Gastroesophageal sphincter (tissue), 4 donors: Measurements from ENCODE around the gene CCM2L. TPM values are rescaled to one million over a fixed set of nuclear protein-coding genes. Genes with fewer than 3 reads are reported as not detected.

Experiments used
- ATAC-seq: fragments of 150-250 bp; one replicate; pipeline ENCODE4 v1.9.1; 2016; ENCODE audit warnings: mild to moderate bottlenecking, moderate library complexity
- H3K27ac ChIP-seq, 4 donors: fragments of 200-600 bp; sonication (generic) in 3 of 4; 1 replicate in 3 of 4; 2 replicates in 1 of 4; pipeline ENCODE4 v1.5.1; 2016 to 2019
- H3K27me3 ChIP-seq: fragments of 200-600 bp; sonication (generic); one replicate; pipeline ENCODE4 v1.5.1; 2019
- H3K36me3 ChIP-seq, 2 donors: fragments of 200-600 bp; sonication (generic); one replicate each; pipeline ENCODE4 v1.5.1; 2019; ENCODE audit warnings: control low read depth in 1 of 2
- H3K4me1 ChIP-seq, 3 donors: fragments of 200-600 bp; sonication (generic); 1 replicate in 2 of 3; 2 replicates in 1 of 3; pipeline ENCODE4 v1.5.1; 2016 to 2019; ENCODE audit warnings: control low read depth in 2 of 3
- H3K4me3 ChIP-seq, 2 donors: fragments of 200-600 bp; sonication (generic); one replicate each; pipeline ENCODE4 v1.5.1; 2019; ENCODE audit warnings: mild to moderate bottlenecking in 1 of 2, moderate library complexity in 1 of 2
- H3K9me3 ChIP-seq, 3 donors: fragments of 200-600 bp; sonication (generic); one replicate each; pipeline ENCODE4 v1.5.1; 2017 to 2019; ENCODE audit warnings: control low read depth in 2 of 3
- CTCF ChIP-seq, 4 experiments: fragments of 200-600 bp in 2 of 4; fragments of 450-650 bp in 2 of 4; sonication (generic) in 1 of 4; IDR thresholded peaks; one replicate each; pipeline ENCODE4 v1.5.1; 2017 to 2019; ENCODE audit warnings: antibody characterized with exemption in 4 of 4, mild to moderate bottlenecking in 2 of 4, moderate library complexity in 2 of 4
- EP300 ChIP-seq: sonication (generic); formaldehyde crosslinking; IDR thresholded peaks from one replicate; pipeline ENCODE4 v1.6.1; 2017; ENCODE audit warnings: antibody characterized with exemption, mild to moderate bottlenecking
- POLR2A ChIP-seq, 2 donors: fragments of 450-650 bp; IDR thresholded peaks; one replicate each; pipeline ENCODE4 v1.6.1; 2017; ENCODE audit warnings: antibody characterized with exemption in 2 of 2, mild to moderate bottlenecking in 2 of 2, moderate library complexity in 1 of 2
- POLR2AphosphoS5 ChIP-seq: sonication (generic); formaldehyde crosslinking; IDR thresholded peaks from one replicate; pipeline ENCODE4 v1.6.1; 2017; ENCODE audit warnings: antibody characterized with exemption
- WGBS, 2 donors: methylation state at CpG; one replicate each; pipeline ENCODE4 v1.1.5; 2018; ENCODE audit warnings: low coverage in 1 of 2; 5-methylcytosine and 5-hydroxymethylcytosine counted together
- total RNA-seq, 4 donors: library from RNA; depleted of rRNA; stranded (reverse); fragments of >200 nt; gene quantifications; one replicate each; pipeline ENCODE4 v1.1.0, GENCODE V29; 2016

Gene CCM2L
- total RNA-seq, 4 donors from 2014 or later = 3.0 to 9.3 (median 5.6) TPM

GRCh38 chr20:32063695-32064094 lies 53.5 kb downstream of the CCM2L start:
- H3K9me3 ChIP-seq = no peaks in the 10 kb centered on the region
- H3K27ac ChIP-seq = no peak overlapping the region
- no peak overlapping the region for H3K4me3 ChIP-seq
- no peak for ATAC-seq
- TF ChIP-seq CTCF (IDR thresholded peaks at IDR 0.05) (no peak), POLR2A (IDR thresholded peaks at IDR 0.05) (no peak), POLR2AphosphoS5 (no peak), EP300 (no peak)
- H3K27me3 ChIP-seq = peaks cover 56% of the 10 kb centered on the region
- no peaks in the 10 kb centered on the region for H3K4me1 ChIP-seq
- no peaks in the 10 kb centered on the region for H3K36me3 ChIP-seq
- WGBS, 2 donors = 14 to 77% methylated on average over 2 to 4 of the region's 4 CpGs

GRCh38 chr20:32064667-32065066 lies 54.4 kb downstream of the CCM2L start:
- Histone ChIP-seq H3K27me3 (peaks cover 50% of the 10 kb centered on the region), H3K27ac (no peak overlapping the region), H3K36me3 (no peaks in the 10 kb centered on the region), H3K4me1 (no peaks in the 10 kb centered on the region), H3K9me3 (no peaks in the 10 kb centered on the region), H3K4me3 (no peak overlapping the region)
- WGBS, 2 donors = 30 to 83% methylated on average over 3 to 5 of the region's 7 CpGs
- TF ChIP-seq POLR2AphosphoS5 (no peak), POLR2A (IDR thresholded peaks at IDR 0.05) (no peak), EP300 (no peak), CTCF (IDR thresholded peaks at IDR 0.05) (no peak)
- ATAC-seq = no peak

GRCh38 chr20:32067234-32067821 lies 57.1 kb downstream of the CCM2L start:
- no peak overlapping the region for H3K27ac ChIP-seq
- ATAC-seq = no peak
- H3K9me3 ChIP-seq = no peaks in the 10 kb centered on the region
- 30 to 59% methylated on average over 3 of the region's 6 CpGs for WGBS, 2 donors
- H3K36me3 ChIP-seq = no peaks in the 10 kb centered on the region
- no peak for TF ChIP-seq POLR2A (IDR thresholded peaks at IDR 0.05)
- TF ChIP-seq EP300 = no peak
- TF ChIP-seq CTCF (IDR thresholded peaks at IDR 0.05) = no peak
- no peak for TF ChIP-seq POLR2AphosphoS5
- peaks cover 40% of the 10 kb centered on the region for H3K27me3 ChIP-seq
- H3K4me3 ChIP-seq = no peak overlapping the region
- H3K4me1 ChIP-seq = no peaks in the 10 kb centered on the region

- H3K4me3 ChIP-seq = no peak overlapping the region
- H3K27ac ChIP-seq = no peak overlapping the region
- 100% methylated on average over 2 of the region's 2 CpGs for WGBS, 2 donors
- TF ChIP-seq CTCF (IDR thresholded peaks at IDR 0.05) = no peak
- no peak for TF ChIP-seq EP300
- TF ChIP-seq POLR2A (IDR thresholded peaks at IDR 0.05) = no peak
- no peak for TF ChIP-seq POLR2AphosphoS5
- no peak for ATAC-seq
- H3K9me3 ChIP-seq = no peaks in the 10 kb centered on the region
- H3K4me1 ChIP-seq = no peaks in the 10 kb centered on the region
- no peaks in the 10 kb centered on the region for H3K36me3 ChIP-seq
- peaks cover 38% of the 10 kb centered on the region for H3K27me3 ChIP-seq
Observed at GRCh38 chr20:32068174-32068573, 57.9 kb downstream of the CCM2L start.

GRCh38 chr20:32069711-32070110 lies 59.5 kb downstream of the CCM2L start:
- Histone ChIP-seq H3K27me3 (peaks cover 38% of the 10 kb centered on the region), H3K4me1 (no peaks in the 10 kb centered on the region), H3K27ac (no peak overlapping the region), H3K9me3 (no peaks in the 10 kb centered on the region), H3K36me3 (no peaks in the 10 kb centered on the region), H3K4me3 (no peak overlapping the region)
- TF ChIP-seq POLR2AphosphoS5 = no peak
- TF ChIP-seq EP300 = no peak
- TF ChIP-seq CTCF (IDR thresholded peaks at IDR 0.05) = no peak
- TF ChIP-seq POLR2A (IDR thresholded peaks at IDR 0.05) = no peak
- no peak for ATAC-seq
